Gastrocnemius medialis (tissue), 4 donors: Measurements from ENCODE around the gene SH3BP2. TPM values are rescaled to one million over a fixed set of nuclear protein-coding genes. Genes with fewer than 3 reads are reported as not detected.

Experiments
- ATAC-seq, 2 donors: fragments of 150-250 bp; one replicate each; pipeline ENCODE4 v1.9.1; 2016
- DNase-seq, 2 donors: peaks; one replicate each; pipeline ENCODE4 v3.0.0-alpha.2; 2019
- H3K27ac ChIP-seq, 4 donors: fragments of 200-600 bp; sonication (generic); 1 replicate in 1 of 4; 2 replicates in 3 of 4; pipeline ENCODE4 v1.5.1; 2016 to 2018; ENCODE audit warnings: mild to moderate bottlenecking in 2 of 4, moderate library complexity in 1 of 4
- H3K27me3 ChIP-seq, 3 donors: fragments of 200-600 bp; sonication (generic) in 2 of 3; 1 replicate in 1 of 3; 2 replicates in 2 of 3; pipeline versions ENCODE4 v1.5.1 to v1.6.0; 2016 to 2019; ENCODE audit warnings: mild to moderate bottlenecking in 1 of 3, moderate library complexity in 1 of 3
- H3K36me3 ChIP-seq, 2 donors: fragments of 200-600 bp; sonication (generic) in 1 of 2; one replicate each; pipeline ENCODE4 v1.5.1; 2017 to 2018
- H3K4me1 ChIP-seq, 2 donors: fragments of 200-600 bp; sonication (generic) in 1 of 2; one replicate each; pipeline ENCODE4 v1.5.1; 2016 to 2017; ENCODE audit warnings: mild to moderate bottlenecking in 2 of 2
- H3K4me3 ChIP-seq, 4 donors: fragments of 200-600 bp; sonication (generic) in 3 of 4; 1 replicate in 1 of 4; 2 replicates in 3 of 4; pipeline ENCODE4 v1.5.1; 2016 to 2019; ENCODE audit warnings: mild to moderate bottlenecking in 2 of 4
- H3K9me3 ChIP-seq, 3 donors: fragments of 200-600 bp; sonication (generic) in 2 of 3; 1 replicate in 1 of 3; 2 replicates in 2 of 3; pipeline ENCODE4 v1.5.1; 2016 to 2019
- CTCF ChIP-seq, 5 experiments: fragments of 450-650 bp in 3 of 5; fragments of 200-600 bp in 2 of 5; sonication (generic) in 2 of 5; IDR thresholded peaks in 4 of 5; conservative IDR thresholded peaks in 1 of 5; 1 replicate in 4 of 5; 2 replicates in 1 of 5; pipeline ENCODE4 v1.5.1; 2016 to 2019; ENCODE audit warnings: antibody characterized with exemption in 5 of 5, mild to moderate bottlenecking in 3 of 5, moderate library complexity in 3 of 5
- POLR2A ChIP-seq, 2 donors: fragments of 450-650 bp; IDR thresholded peaks; one replicate each; pipeline ENCODE4 v1.6.1; 2017; ENCODE audit warnings: antibody characterized with exemption in 2 of 2, mild to moderate bottlenecking in 2 of 2, moderate library complexity in 2 of 2
- in situ Hi-C, 4 donors: fragments of 200-750 bp; cut with MboI; loops; one replicate each; pipeline versions ENCODE4 v1.15.0 to v1.8.0; 2017; ENCODE audit warnings: low sequenced_read_pairs in 4 of 4
- intact Hi-C: fragments of 100-400 bp; cut with DNase I; formaldehyde crosslinking; loops from one replicate; pipeline ENCODE4 v1.15.1; 2023; ENCODE audit warnings: low total_unique reads
- total RNA-seq, 4 donors: library from RNA; depleted of rRNA; stranded (reverse); fragments of >200 nt; gene quantifications; one replicate each; pipeline versions ENCODE4 v1.1.0 to v1.2.3, GENCODE V29; 2016

Gene SH3BP2
- 10 to 100 TPM in 3 of 4 donors, 1 to 10 TPM in 1; 4.8 to 21.5 (median 12.0) TPM for total RNA-seq

- peak in 1 of 5 experiments; percentile 31 for TF ChIP-seq CTCF (IDR thresholded peaks at IDR 0.05 in 4 of 5, conservative IDR thresholded peaks at IDR 0.05 in 1 of 5)
- peak; percentile 38 to 40 for TF ChIP-seq POLR2A (IDR thresholded peaks at IDR 0.05)
- Histone ChIP-seq H3K4me3 (peak within 1 kb of the TSS; percentile 61 to 80 (median 70)), H3K9me3 (no peaks in the 10 kb centered on the region), H3K36me3 (no peaks in the 10 kb centered on the region), H3K27me3 (no peaks in the 10 kb centered on the region), H3K27ac (peak within 1 kb of the TSS; percentile 48 to 59 (median 52)), H3K4me1 (peaks cover 24 to 28% of the 10 kb centered on the region in 2 donors)
- intact Hi-C loops = no loop called here
- DNase-seq (peak; percentile 58 to 69), ATAC-seq (peak; percentile 64 to 77)
- in situ Hi-C loops = no loop called here
Measured at GRCh38 chr4:2792711-2793585, at the start of gene SH3BP2. Gene SH3BP2 (plus strand): TSS chr4:2793085. CDS start chr4:2820618, 27,533 bp downstream.

DNA sequence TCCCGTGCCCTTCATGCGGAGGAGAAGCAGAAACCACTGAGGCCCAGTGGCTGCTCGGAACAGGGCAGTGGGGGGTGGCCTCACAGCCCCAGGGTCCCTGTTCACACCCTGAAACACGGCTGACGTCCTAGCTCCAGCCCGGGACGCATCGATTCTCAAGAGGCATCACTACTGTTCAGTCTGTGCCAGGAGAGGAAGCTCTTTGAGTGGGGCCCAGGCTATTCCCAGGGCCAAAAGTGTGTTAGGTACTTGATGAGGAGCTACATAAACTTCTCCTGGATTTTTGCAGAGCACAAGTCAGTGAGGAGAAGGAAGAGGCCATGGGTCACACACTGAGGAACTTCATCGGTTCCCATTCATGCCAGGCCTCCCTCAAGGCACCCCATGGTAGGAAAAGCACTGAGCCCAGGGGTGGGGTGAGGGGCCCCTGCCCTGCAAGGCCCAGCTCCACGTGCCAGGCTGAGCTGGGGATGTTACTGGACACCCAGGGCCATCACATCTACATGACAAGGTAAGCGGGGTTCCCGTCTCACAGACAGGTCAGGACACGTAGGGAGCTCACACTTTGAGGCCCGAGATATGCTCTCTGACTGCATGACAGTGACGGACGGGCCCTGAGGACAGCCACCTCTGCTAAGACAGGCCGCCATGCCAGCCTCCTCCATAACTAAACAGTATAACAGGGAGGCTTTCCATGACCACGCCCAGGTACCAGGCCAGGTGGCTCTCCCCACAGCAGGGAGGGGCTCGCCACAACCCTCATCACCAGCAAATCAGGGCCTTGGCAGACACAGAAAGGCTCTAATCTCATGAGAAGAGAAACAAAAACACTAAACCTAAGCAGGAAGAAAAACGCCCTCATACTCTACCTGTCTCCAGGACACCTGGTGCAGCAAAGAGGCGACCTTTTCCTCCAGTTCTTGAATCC is 49.1 kb upstream of the SH3BP2 start:
- ATAC-seq (no peak), DNase-seq (no peak)
- no peaks in the 10 kb centered on the region for H3K9me3 ChIP-seq
- in situ Hi-C loops (no loop called here), intact Hi-C loops (no loop called here)
- H3K4me1 ChIP-seq = no peaks in the 10 kb centered on the region
- H3K27ac ChIP-seq = no peak overlapping the region
- TF ChIP-seq POLR2A (IDR thresholded peaks at IDR 0.05) (no peak), CTCF (IDR thresholded peaks at IDR 0.05 in 4 of 5, conservative IDR thresholded peaks at IDR 0.05 in 1 of 5) (no peak)
- peaks cover 2 to 54% of the 10 kb centered on the region in 2 donors for H3K36me3 ChIP-seq
- no peaks in the 10 kb centered on the region for H3K27me3 ChIP-seq
- H3K4me3 ChIP-seq = no peak overlapping the region

DNA sequence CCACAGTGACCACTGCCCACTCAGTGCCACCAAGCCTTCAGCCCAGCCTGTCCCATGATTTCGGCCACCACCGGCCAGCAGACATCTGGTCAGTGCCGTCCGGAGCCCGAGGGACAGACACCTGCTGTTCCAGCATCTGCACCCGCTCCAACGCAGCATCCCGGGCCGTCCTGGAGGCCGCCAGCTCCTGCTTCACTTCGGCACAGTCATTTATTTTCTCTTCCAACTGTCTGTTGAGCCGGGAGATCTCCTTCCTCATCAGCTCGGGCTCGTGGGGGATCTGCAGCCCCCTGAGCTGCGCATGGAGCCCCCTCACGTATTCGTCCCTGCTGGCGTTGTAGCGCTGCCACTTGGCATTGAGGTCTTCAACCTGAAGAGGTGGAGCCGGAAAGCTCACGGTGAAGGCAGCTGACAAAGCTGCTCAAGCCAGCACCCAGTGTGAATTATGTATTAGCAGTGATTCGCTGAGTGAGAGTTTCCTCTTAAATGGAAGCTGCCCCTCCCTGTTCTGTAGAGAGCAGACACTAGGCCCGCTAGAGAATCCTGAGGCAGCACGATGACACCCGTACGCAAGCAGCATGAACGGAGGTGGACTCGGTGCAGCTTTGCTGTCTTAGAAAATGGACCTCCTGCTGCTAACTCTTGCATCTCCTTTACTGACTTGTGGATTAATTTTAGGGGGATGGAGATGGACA is 48.2 kb upstream of the SH3BP2 start:
- TF ChIP-seq POLR2A (IDR thresholded peaks at IDR 0.05) = no peak
- no peak for TF ChIP-seq CTCF (IDR thresholded peaks at IDR 0.05 in 4 of 5, conservative IDR thresholded peaks at IDR 0.05 in 1 of 5)
- DNase-seq = no peak
- no peak overlapping the region for H3K27ac ChIP-seq
- intact Hi-C loops (no loop called here), in situ Hi-C loops (no loop called here)
- H3K36me3 ChIP-seq = peaks cover 2 to 54% of the 10 kb centered on the region in 2 donors
- H3K4me3 ChIP-seq = no peak overlapping the region
- no peaks in the 10 kb centered on the region for H3K27me3 ChIP-seq
- no peaks in the 10 kb centered on the region for H3K9me3 ChIP-seq
- H3K4me1 ChIP-seq = no peaks in the 10 kb centered on the region
- no peak for ATAC-seq

- TF ChIP-seq POLR2A (IDR thresholded peaks at IDR 0.05) (no peak), CTCF (IDR thresholded peaks at IDR 0.05 in 4 of 5, conservative IDR thresholded peaks at IDR 0.05 in 1 of 5) (no peak)
- Histone ChIP-seq H3K4me1 (no peaks in the 10 kb centered on the region), H3K27me3 (no peaks in the 10 kb centered on the region), H3K36me3 (peaks cover 2 to 54% of the 10 kb centered on the region in 2 donors), H3K4me3 (no peak overlapping the region), H3K27ac (peak overlapping the region in 2 of 4 donors; percentile 10 to 16), H3K9me3 (no peaks in the 10 kb centered on the region)
- in situ Hi-C loops = no loop called here
- intact Hi-C loops = no loop called here
- ATAC-seq (no peak), DNase-seq (no peak)
Measured at GRCh38 chr4:2745516-2745915, 47.4 kb upstream of the SH3BP2 start.
